CD4-positive, alpha-beta T cell treated with Interleukin-4 for 4 hours (primary cell): ENCODE data around the gene OR2A1.
"Not testable (repeated sequence)": the region's sequence is repeated elsewhere in the genome, so short reads cannot be mapped to it uniquely, and the experiment has no call there.

Experiments
- DNase-seq: peaks from one replicate; pipeline ENCODE4 v3.0.0-alpha.2; 2020

OR2A1 gene

GRCh38 chr7:144311872-144312469 is at the start of gene OR2A1:
Gene OR2A1 (plus strand): TSS chr7:144312419. CDS start chr7:144318125, 5,706 bp downstream.
- DNase-seq, result not testable (repeated sequence)

GRCh38 chr7:144264692-144265091 is 47.5 kb upstream of the OR2A1 start, which contains the start of gene OR2A7:
Gene OR2A7 (minus strand): TSS chr7:144264792. CDS start chr7:144259628, 5,164 bp downstream.
- DNase-seq, result not testable (repeated sequence)

GRCh38 chr7:144269188-144269587 is 43.0 kb upstream of the OR2A1 start, which contains the start of gene CTAGE8:
Gene CTAGE8 (minus strand): TSS chr7:144269288. CDS start chr7:144269250, 38 bp downstream.
- not testable (repeated sequence) for DNase-seq

GRCh38 chr7:144275281-144275680 is 36.9 kb upstream of the OR2A1 start:
- not testable (repeated sequence) for DNase-seq

GRCh38 chr7:144280010-144280409 is 32.2 kb upstream of the OR2A1 start:
- not testable (repeated sequence) for DNase-seq

- DNase-seq, result not testable (repeated sequence)
Observed at GRCh38 chr7:144281981-144282380, 30.2 kb upstream of the OR2A1 start.

GRCh38 chr7:144282490-144282889 is 29.7 kb upstream of the OR2A1 start:
- DNase-seq, result not testable (repeated sequence)

GRCh38 chr7:144283716-144284115 is 28.5 kb upstream of the OR2A1 start:
- not testable (repeated sequence) for DNase-seq

GRCh38 chr7:144287171-144287784 is 24.9 kb upstream of the OR2A1 start:
- DNase-seq, result not testable (repeated sequence)

- not testable (repeated sequence) for DNase-seq
Observed at GRCh38 chr7:144291607-144292006, 20.6 kb upstream of the OR2A1 start.

GRCh38 chr7:144292384-144293161 is 19.6 kb upstream of the OR2A1 start:
- DNase-seq, result not testable (repeated sequence)

- not testable (repeated sequence) for DNase-seq
Observed at GRCh38 chr7:144293794-144294499, 18.3 kb upstream of the OR2A1 start.

- DNase-seq, result not testable (repeated sequence)
Observed at GRCh38 chr7:144302578-144303303, 9.5 kb upstream of the OR2A1 start.

- DNase-seq, result not testable (repeated sequence)
Observed at GRCh38 chr7:144303607-144304006, 8.6 kb upstream of the OR2A1 start.

- not testable (repeated sequence) for DNase-seq
Observed at GRCh38 chr7:144305156-144305555, 7.1 kb upstream of the OR2A1 start.

GRCh38 chr7:144309702-144310101 is 2.5 kb upstream of the OR2A1 start:
- DNase-seq, result not testable (repeated sequence)

GRCh38 chr7:144311218-144311617 is 1.0 kb upstream of the OR2A1 start:
- not testable (repeated sequence) for DNase-seq

- DNase-seq, result not testable (repeated sequence)
Observed at GRCh38 chr7:144317537-144317936, 5.3 kb downstream of the OR2A1 start.

- not testable (repeated sequence) for DNase-seq
Observed at GRCh38 chr7:144319547-144319946, 7.3 kb downstream of the OR2A1 start.

- not testable (repeated sequence) for DNase-seq
Observed at GRCh38 chr7:144321677-144322206, 9.5 kb downstream of the OR2A1 start.

- not testable (repeated sequence) for DNase-seq
Observed at GRCh38 chr7:144323359-144323758, 11.1 kb downstream of the OR2A1 start.

- not testable (repeated sequence) for DNase-seq
Observed at GRCh38 chr7:144325868-144326267, 13.6 kb downstream of the OR2A1 start.
